Measurements from ENCODE around the gene GPRASP3.
"Not testable (repeated sequence)": the region's sequence is repeated elsewhere in the genome, so short reads cannot be mapped to it uniquely, and the experiment has no call there.

GPRASP3 gene

GRCh38 chrX:102720237-102721168 lies at the start of gene GPRASP3:
Gene GPRASP3, plus strand, starts transcription at chrX:102720743. Its CDS starts 28,253 bp downstream, at chrX:102748996.
- H3F3A ChIP-seq (ENCODE audit: low read depth) = no peaks in the 10 kb centered on the region
- no peaks in the 10 kb centered on the region for H3K79me2 ChIP-seq (ENCODE audit: insufficient read depth, low read length)
- H3K4me3 ChIP-seq (ENCODE audit: low read length, poor library complexity, severe bottlenecking) = no peak within 1 kb of the TSS
- no peaks in the 10 kb centered on the region for H3K9me3 ChIP-seq (ENCODE audit: insufficient read depth, low read depth, low read length)
- no peaks in the 10 kb centered on the region for H4K20me1 ChIP-seq (ENCODE audit: insufficient read depth, low read length, poor library complexity, severe bottlenecking)
- H3K9me2 ChIP-seq (replicated peaks; ENCODE audit: low read depth, low read length) = no peaks in the 10 kb centered on the region
- no peak within 1 kb of the TSS for H3K9ac ChIP-seq (ENCODE audit: low read depth, low read length, poor library complexity, severe bottlenecking)
- H3K27me3 ChIP-seq (ENCODE audit: insufficient read depth, low read length, poor library complexity, severe bottlenecking) = no peaks in the 10 kb centered on the region
- TF ChIP-seq CTCF (conservative IDR thresholded peaks at IDR 0.05; ENCODE audit: low read length) (no peak), EZH2phosphoT487 (IDR thresholded peaks at IDR 0.05; ENCODE audit: borderline replicate concordance) (no peak)
- H2AFZ ChIP-seq (ENCODE audit: low read length) = no peak within 1 kb of the TSS
- H3K36me3 ChIP-seq (ENCODE audit: insufficient read depth, low read length) = no peaks in the 10 kb centered on the region
- H3K4me2 ChIP-seq (ENCODE audit: low read depth, low read length, poor library complexity, severe bottlenecking) = no peak within 1 kb of the TSS
- no peaks in the 10 kb centered on the region for H3K4me1 ChIP-seq (ENCODE audit: insufficient read depth, low read length, poor library complexity, severe bottlenecking)

GRCh38 chrX:102672856-102673255 lies 47.7 kb upstream of the GPRASP3 start:
- Histone ChIP-seq H4K20me1 (ENCODE audit: insufficient read depth, low read length, poor library complexity, severe bottlenecking) (no peaks in the 10 kb centered on the region), H3F3A (ENCODE audit: low read depth) (no peaks in the 10 kb centered on the region), H3K79me2 (ENCODE audit: insufficient read depth, low read length) (no peaks in the 10 kb centered on the region), H3K9ac (ENCODE audit: low read depth, low read length, poor library complexity, severe bottlenecking) (no peak overlapping the region), H3K4me3 (ENCODE audit: low read length, poor library complexity, severe bottlenecking) (no peak overlapping the region), H3K9me2 (replicated peaks; ENCODE audit: low read depth, low read length) (no peaks in the 10 kb centered on the region), H3K4me1 (ENCODE audit: insufficient read depth, low read length, poor library complexity, severe bottlenecking) (no peaks in the 10 kb centered on the region), H2AFZ (ENCODE audit: low read length) (no peak overlapping the region), H3K4me2 (ENCODE audit: low read depth, low read length, poor library complexity, severe bottlenecking) (no peak overlapping the region), H3K27me3 (ENCODE audit: insufficient read depth, low read length, poor library complexity, severe bottlenecking) (no peaks in the 10 kb centered on the region), H3K9me3 (ENCODE audit: insufficient read depth, low read depth, low read length) (no peaks in the 10 kb centered on the region), H3K36me3 (ENCODE audit: insufficient read depth, low read length) (no peaks in the 10 kb centered on the region)
- TF ChIP-seq EZH2phosphoT487 (IDR thresholded peaks at IDR 0.05; ENCODE audit: borderline replicate concordance) (no peak), CTCF (conservative IDR thresholded peaks at IDR 0.05; ENCODE audit: low read length) (no peak)

GRCh38 chrX:102677479-102677878 lies 43.1 kb upstream of the GPRASP3 start:
- not testable (repeated sequence) for H3K9me3 ChIP-seq (ENCODE audit: insufficient read depth, low read depth, low read length); H3K36me3 ChIP-seq (ENCODE audit: insufficient read depth, low read length); H3F3A ChIP-seq (ENCODE audit: low read depth); H3K9ac ChIP-seq (ENCODE audit: low read depth, low read length, poor library complexity, severe bottlenecking); H3K4me3 ChIP-seq (ENCODE audit: low read length, poor library complexity, severe bottlenecking); H2AFZ ChIP-seq (ENCODE audit: low read length); H3K9me2 ChIP-seq (replicated peaks; ENCODE audit: low read depth, low read length); H3K27me3 ChIP-seq (ENCODE audit: insufficient read depth, low read length, poor library complexity, severe bottlenecking); H3K4me1 ChIP-seq (ENCODE audit: insufficient read depth, low read length, poor library complexity, severe bottlenecking); H3K79me2 ChIP-seq (ENCODE audit: insufficient read depth, low read length); H4K20me1 ChIP-seq (ENCODE audit: insufficient read depth, low read length, poor library complexity, severe bottlenecking); H3K4me2 ChIP-seq (ENCODE audit: low read depth, low read length, poor library complexity, severe bottlenecking)

All from Loucy (cell line).